NCI-H526 (cell line): Measurements from ENCODE around the gene TARS1.

ENCODE experiments used
- DNase-seq, 2 experiments: peaks; one replicate each; lab custom pipeline; 2025; lab: John Stamatoyannopoulos, UW

The TARS1 gene

GRCh38 chr5:33440482-33441240, at the start of gene TARS1:
Gene TARS1 (plus strand): TSS chr5:33440965. CDS start chr5:33441087, 122 bp downstream.
- DNase-seq = peak; percentile 100

GRCh38 chr5:33398501-33398900, 42.3 kb upstream of the TARS1 start:
- no peak for DNase-seq

DNA sequence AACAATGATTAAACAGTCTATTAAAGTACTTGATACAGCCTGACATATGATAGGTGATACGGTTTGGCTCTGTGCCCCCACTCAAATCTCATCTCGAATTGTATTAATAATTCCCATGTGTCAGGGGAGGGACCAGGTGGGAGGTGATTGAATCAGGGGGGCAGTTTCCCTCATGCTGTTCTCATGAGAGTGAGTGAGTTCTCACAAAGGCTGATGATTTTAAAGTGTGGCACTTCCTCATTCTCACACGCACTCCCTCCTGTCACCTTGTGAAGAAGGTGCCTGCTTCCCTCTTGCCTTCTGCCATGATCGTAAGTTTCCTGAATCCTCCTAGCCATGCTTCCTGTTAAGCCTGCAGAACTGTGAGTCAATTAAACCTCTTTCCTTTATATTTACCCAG, 40.1 kb upstream of the TARS1 start:
- no peak for DNase-seq

- no peak for DNase-seq
These were observed 39.0 kb upstream of the TARS1 start for GRCh38 chr5:33401482-33402390.

DNA sequence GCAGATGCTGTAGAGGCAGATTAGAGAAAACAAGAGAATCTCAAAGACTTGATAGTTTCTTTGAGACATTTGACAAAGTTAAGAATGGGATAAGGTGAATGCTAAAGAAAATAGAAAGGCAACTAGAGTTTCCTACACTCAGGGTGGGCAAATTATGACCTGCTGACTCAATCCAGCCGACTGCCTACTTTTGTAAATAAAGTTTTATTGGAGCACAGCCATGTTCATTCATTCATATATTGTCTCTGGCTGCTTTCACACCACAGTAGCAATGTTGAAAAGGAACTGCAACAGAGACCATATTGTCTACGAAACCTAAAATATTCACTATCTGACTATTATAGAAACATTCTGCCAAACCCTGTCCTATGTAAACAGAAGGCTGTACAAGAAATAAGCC, 37.6 kb upstream of the TARS1 start:
- no peak for DNase-seq

DNA sequence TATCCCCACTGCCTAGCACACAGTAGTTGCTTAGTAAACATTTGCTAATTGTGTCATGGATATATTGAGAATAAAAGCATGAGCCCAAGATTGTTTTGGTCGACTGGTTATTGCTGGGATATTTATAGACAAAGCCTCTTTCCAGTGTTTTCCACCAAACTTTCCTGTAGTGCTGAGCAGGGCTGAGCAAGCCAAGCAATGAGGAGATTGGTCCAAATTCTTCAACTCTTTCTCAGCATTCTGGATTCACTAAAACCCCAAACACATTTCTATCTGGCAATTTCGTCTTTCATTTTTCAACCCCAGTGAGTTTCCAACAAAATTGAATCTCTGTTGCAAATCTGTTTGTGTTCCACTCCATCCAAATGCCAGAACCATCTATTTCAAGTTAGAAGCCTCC, 31.9 kb upstream of the TARS1 start:
- no peak for DNase-seq

DNA sequence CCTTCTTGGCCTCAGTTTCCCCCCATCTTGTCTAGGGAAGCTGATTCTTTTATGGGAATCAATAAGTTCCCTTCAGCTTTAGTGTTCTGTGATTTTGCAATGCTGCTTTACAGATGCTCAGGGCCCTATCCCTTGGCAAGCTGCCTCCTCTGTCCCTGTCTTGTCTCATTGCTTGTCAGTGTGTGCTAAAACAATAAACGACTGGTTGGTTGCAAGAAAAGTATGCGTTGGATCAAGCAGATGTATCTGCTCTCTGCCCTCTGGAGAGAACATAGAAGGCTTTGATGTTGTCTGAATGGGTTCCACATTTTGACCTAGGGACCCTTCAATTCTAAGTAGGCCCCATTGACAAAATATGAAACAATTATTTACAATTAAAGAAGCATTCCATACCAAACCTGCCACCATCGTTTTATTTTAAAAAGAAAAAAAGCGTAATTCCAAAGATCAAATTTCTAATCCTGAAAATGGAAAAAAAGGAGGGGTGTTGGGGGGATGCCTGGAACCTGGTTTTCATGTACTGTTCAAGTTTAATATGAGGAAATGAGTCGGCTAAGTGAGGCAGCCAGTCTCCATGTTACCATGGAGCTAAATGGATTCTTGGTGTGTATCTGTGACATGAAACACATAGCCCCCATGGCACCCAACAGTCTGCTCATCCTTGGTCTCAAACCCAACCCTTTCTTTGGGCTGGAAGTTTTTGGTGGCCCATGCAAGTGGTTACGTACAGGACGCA, 31.2 kb upstream of the TARS1 start:
- DNase-seq = no peak

GRCh38 chr5:33410221-33410620, 30.5 kb upstream of the TARS1 start:
- DNase-seq = no peak

DNA sequence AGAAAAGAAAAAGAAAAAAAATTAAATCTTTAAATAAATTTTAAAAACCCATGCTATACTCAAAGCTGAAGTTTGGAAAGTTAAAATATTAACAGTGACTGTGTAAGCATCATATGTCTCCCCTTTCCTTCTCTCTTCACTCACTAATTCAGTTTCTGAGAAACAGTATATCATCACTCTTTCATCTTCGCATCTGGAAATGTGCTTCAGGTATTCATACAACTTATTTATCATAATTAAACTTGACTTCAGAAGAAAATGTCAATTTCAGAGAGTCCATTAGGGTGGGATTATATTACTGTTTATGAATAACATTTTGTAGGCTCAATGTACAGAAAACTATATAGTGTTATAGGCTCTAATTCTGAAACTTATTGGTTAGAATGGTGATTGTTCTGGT, 29.3 kb upstream of the TARS1 start:
- no peak for DNase-seq

DNA sequence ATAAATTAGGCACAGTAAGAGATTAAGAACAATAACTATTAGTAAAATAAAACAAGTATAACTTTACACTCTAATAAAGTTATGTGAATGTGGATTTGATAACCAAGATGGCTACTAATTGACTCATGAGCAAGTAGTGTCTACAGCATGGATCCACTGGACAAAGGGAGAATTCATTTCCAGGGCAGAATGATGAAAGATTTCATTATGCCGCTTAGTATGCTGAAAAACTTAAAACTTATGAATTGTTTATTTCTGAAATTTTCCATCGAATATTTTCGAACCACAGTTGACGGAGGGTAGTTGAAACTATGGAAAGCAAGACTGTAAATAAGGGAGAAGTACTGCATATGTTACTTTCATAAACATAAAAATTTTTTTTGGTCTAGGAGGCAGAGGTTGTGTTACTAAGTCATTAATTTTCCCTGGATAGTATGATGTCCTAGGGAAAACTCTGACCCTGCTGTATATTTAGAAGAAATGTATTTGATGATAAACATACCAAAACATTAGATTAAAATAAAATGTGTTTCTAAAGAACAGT, 24.9 kb upstream of the TARS1 start:
- no peak for DNase-seq

GRCh38 chr5:33417632-33418031, 23.1 kb upstream of the TARS1 start:
- no peak for DNase-seq

GRCh38 chr5:33420946-33421345, 19.8 kb upstream of the TARS1 start:
- no peak for DNase-seq

- DNase-seq = no peak
These were observed 18.6 kb upstream of the TARS1 start for GRCh38 chr5:33422191-33422590.

DNA sequence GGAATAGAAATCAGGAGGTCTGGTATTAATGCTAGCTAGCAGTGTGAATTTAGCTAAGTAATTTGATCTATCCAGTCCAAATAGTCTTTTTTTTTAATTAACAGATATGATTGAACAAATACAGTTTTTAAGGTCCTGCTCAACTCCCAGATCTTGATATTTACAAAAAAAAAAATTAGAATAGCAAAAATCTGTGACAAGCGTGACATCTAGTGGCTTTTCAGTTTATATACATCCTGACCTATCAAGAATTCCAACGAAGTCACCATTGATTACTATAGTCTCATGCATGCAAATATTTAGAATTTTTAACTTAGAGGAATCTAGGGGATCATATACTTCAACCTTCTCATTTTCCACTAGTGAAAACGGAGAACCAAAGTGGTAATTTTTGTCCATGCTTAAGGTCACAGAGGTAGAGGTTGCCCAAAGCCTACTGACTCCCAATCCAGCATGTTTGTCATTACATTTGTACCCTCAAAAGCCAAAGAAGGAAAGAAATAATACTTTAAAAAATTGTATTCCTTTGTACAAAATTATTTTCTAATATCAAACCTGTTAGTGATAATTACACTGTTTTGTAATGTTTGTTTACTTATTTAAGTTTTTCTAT, 17.6 kb upstream of the TARS1 start:
- peak in 1 of 2 experiments; percentile 46 for DNase-seq

DNA sequence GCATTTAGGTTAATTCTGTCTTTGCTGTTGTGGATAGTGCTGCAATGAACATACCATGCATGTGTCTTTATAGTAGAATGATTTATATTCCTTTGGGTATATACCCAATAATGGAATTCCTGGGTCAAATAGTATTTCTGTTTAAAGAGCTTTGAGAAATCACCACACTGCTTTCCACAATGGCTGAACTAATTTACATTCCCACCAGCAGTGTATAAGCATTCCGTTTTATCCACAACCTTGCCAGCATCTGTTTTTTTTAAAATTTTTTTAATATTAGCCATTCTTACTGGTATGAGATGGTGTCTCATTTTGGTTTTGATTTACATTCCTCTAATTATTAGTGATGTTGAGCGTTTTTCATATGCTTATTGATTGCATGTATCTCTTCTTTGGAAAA, 15.5 kb upstream of the TARS1 start:
- DNase-seq = no peak

DNA sequence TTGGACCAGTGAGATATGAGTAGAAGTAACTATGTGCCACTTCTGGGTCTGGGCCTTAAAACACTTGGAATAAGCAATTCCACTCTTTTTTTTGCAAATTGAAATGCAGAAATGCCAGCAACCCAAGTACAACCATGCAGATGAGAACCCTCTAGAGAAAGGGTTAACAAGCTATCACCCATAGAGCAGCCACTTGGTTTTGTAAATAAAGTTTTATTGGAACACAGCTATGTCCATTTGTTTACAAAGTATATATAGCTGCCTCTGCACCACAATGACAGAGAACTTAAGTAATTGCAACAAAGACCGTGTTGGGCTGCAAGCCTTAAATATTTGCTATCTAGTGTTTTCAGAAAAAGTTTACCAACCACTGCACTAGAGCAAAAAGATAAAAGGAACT, 9.8 kb upstream of the TARS1 start:
- DNase-seq = no peak

- DNase-seq = no peak
These were observed 8.1 kb upstream of the TARS1 start for GRCh38 chr5:33432656-33433055.

GRCh38 chr5:33433303-33434240, 7.2 kb upstream of the TARS1 start:
- no peak for DNase-seq

DNA sequence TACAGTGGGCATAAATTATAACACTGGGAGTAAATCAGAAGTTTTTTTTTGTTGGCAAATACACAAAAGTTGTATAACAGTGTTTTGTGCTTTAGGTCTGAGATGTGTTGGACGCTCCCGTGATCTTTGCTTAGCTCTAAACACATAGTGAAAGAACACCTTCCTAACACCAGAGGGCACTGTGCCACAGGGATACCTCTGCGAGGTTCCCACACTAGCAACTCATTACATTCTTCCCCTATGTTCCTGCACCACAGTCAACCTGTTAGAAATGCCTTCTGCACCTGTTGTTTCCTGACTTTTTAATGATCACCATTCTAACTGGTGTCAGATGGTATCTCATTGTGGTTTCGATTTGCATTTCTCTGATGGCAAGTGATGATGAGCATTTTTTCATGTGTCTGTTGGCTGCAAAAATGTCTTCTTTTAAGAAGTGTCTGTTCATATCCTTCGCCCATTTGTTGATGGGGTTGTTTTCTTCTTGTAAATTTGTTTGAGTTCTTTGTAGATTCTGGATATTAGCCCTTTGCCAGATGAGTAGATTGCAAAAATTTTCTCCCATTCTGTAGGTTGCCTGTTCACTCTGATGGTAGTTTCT, 4.8 kb upstream of the TARS1 start:
- peak; percentile 91 to 96 for DNase-seq

- no peak for DNase-seq
These were observed 1.8 kb upstream of the TARS1 start for GRCh38 chr5:33438996-33439395.
